ENCODE measurements around the gene GRIA4.
"Not testable (repeated sequence)": the region's sequence is repeated elsewhere in the genome, so short reads cannot be mapped to it uniquely, and the experiment has no call there.

GRCh38 chr11:105878927-105879326, 269.1 kb downstream of the GRIA4 start:
- TF ChIP-seq, protein P1, sequence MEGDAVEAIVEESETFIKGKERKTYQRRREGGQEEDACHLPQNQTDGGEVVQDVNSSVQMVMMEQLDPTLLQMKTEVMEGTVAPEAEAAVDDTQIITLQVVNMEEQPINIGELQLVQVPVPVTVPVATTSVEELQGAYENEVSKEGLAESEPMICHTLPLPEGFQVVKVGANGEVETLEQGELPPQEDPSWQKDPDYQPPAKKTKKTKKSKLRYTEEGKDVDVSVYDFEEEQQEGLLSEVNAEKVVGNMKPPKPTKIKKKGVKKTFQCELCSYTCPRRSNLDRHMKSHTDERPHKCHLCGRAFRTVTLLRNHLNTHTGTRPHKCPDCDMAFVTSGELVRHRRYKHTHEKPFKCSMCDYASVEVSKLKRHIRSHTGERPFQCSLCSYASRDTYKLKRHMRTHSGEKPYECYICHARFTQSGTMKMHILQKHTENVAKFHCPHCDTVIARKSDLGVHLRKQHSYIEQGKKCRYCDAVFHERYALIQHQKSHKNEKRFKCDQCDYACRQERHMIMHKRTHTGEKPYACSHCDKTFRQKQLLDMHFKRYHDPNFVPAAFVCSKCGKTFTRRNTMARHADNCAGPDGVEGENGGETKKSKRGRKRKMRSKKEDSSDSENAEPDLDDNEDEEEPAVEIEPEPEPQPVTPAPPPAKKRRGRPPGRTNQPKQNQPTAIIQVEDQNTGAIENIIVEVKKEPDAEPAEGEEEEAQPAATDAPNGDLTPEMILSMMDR (IDR thresholded peaks at IDR 0.05; ENCODE audit: poor library complexity, severe bottlenecking) = not testable (repeated sequence)
- TF ChIP-seq POLR2AphosphoS5 (IDR thresholded peaks at IDR 0.05); MXI1 (conservative IDR thresholded peaks at IDR 0.05; ENCODE audit: poor library complexity, severe bottlenecking): not testable (repeated sequence)
- TF ChIP-seq, protein P2, sequence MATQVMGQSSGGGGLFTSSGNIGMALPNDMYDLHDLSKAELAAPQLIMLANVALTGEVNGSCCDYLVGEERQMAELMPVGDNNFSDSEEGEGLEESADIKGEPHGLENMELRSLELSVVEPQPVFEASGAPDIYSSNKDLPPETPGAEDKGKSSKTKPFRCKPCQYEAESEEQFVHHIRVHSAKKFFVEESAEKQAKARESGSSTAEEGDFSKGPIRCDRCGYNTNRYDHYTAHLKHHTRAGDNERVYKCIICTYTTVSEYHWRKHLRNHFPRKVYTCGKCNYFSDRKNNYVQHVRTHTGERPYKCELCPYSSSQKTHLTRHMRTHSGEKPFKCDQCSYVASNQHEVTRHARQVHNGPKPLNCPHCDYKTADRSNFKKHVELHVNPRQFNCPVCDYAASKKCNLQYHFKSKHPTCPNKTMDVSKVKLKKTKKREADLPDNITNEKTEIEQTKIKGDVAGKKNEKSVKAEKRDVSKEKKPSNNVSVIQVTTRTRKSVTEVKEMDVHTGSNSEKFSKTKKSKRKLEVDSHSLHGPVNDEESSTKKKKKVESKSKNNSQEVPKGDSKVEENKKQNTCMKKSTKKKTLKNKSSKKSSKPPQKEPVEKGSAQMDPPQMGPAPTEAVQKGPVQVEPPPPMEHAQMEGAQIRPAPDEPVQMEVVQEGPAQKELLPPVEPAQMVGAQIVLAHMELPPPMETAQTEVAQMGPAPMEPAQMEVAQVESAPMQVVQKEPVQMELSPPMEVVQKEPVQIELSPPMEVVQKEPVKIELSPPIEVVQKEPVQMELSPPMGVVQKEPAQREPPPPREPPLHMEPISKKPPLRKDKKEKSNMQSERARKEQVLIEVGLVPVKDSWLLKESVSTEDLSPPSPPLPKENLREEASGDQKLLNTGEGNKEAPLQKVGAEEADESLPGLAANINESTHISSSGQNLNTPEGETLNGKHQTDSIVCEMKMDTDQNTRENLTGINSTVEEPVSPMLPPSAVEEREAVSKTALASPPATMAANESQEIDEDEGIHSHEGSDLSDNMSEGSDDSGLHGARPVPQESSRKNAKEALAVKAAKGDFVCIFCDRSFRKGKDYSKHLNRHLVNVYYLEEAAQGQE (IDR thresholded peaks at IDR 0.05; ENCODE audit: borderline replicate concordance) = not testable (repeated sequence)

Data from neural cell (in vitro differentiated cells).